WTC11 (cell line): ENCODE measurements around the gene FUBP3. TPM values are rescaled to one million over a fixed set of nuclear protein-coding genes. Genes with fewer than 3 reads are reported as not detected.

ENCODE experiments used
- ATAC-seq: fragments of 200-7000 bp; cut with Tn5 transposase; 2 replicates; pipeline ENCODE4 v1.10.0; 2021; ENCODE audit warnings: mild to moderate bottlenecking, moderate library complexity
- CTCF ChIA-PET: fragments of 300-600 bp; sonication (Branson Sonifier 250); formaldehyde crosslinking; loops from one replicate; lab custom pipeline; 2021; ENCODE audit warnings: antibody characterized with exemption; lab: Charles Lee
- POLR2A ChIA-PET: fragments of 350-600 bp; sonication (Branson Sonifier 250); formaldehyde crosslinking; loops from one replicate; lab custom pipeline; 2021; ENCODE audit warnings: antibody characterized with exemption; lab: Charles Lee
- DNase-seq: peaks from one replicate; pipeline ENCODE4 v3.0.0; 2021; ENCODE audit warnings: low spot score
- H3K27ac Mint-ChIP-seq: 2 replicates; pipeline ENCODE4 v1.8.0; 2021; ENCODE audit warnings: mixed read lengths
- H3K27me3 Mint-ChIP-seq: 2 replicates; pipeline ENCODE4 v1.8.0; 2021; ENCODE audit warnings: low read depth, mild to moderate bottlenecking, moderate library complexity, mixed read lengths
- H3K36me3 Mint-ChIP-seq: 2 replicates; pipeline ENCODE4 v1.8.0; 2021; ENCODE audit warnings: mixed read lengths
- H3K4me1 Mint-ChIP-seq: 2 replicates; pipeline ENCODE4 v1.8.0; 2022; ENCODE audit warnings: mixed read lengths
- H3K4me3 Mint-ChIP-seq: 2 replicates; pipeline ENCODE4 v1.8.0; 2021; ENCODE audit warnings: mild to moderate bottlenecking, moderate library complexity, mixed read lengths
- H3K9me3 Mint-ChIP-seq: 2 replicates; pipeline ENCODE4 v1.8.0; 2021; ENCODE audit warnings: mixed read lengths
- CREM ChIP-seq: sonication (generic); formaldehyde crosslinking; IDR thresholded peaks from 2 replicates; pipeline ENCODE4 v1.8.1; 2022; ENCODE audit warnings: mild to moderate bottlenecking, missing genetic modification reagents, moderate library complexity
- EMX1 ChIP-seq: fragments of 250-450 bp; sonication (Bioruptor Pico); IDR thresholded peaks from 2 replicates; pipeline ENCODE4 v1.8.0; 2021; ENCODE audit warnings: mild to moderate bottlenecking
- ESRRA ChIP-seq: sonication (generic); formaldehyde crosslinking; IDR thresholded peaks from 2 replicates; pipeline ENCODE4 v1.8.1; 2022; ENCODE audit warnings: mild to moderate bottlenecking, missing genetic modification reagents, borderline replicate concordance
- FOXJ3 ChIP-seq: sonication (generic); formaldehyde crosslinking; IDR thresholded peaks from 2 replicates; pipeline ENCODE4 v1.9.0; 2021; ENCODE audit warnings: missing genetic modification reagents, mild to moderate bottlenecking, borderline replicate concordance
- GABPB1 ChIP-seq: sonication (generic); formaldehyde crosslinking; IDR thresholded peaks from 2 replicates; pipeline ENCODE4 v1.8.1; 2023; ENCODE audit warnings: mild to moderate bottlenecking, missing genetic modification reagents
- GRHL2 ChIP-seq: fragments of 250-450 bp; sonication (Bioruptor Pico); IDR thresholded peaks from 2 replicates; pipeline ENCODE4 v1.8.0; 2022; ENCODE audit warnings: mild to moderate bottlenecking, moderate library complexity; ENCODE audit not compliant: insufficient replicate concordance, severe bottlenecking
- GTF2I ChIP-seq: fragments of 250-450 bp; sonication (Bioruptor Pico); conservative IDR thresholded peaks from 2 replicates; pipeline ENCODE4 v1.4.0; 2021; ENCODE audit warnings: mild to moderate bottlenecking
- IRF2 ChIP-seq: sonication (generic); formaldehyde crosslinking; IDR thresholded peaks from 2 replicates; pipeline ENCODE4 v1.8.0; 2022; ENCODE audit warnings: low read depth, missing genetic modification reagents, borderline replicate concordance
- KAT7 ChIP-seq: sonication (generic); formaldehyde crosslinking; IDR thresholded peaks from 2 replicates; pipeline ENCODE4 v1.8.1; 2023; ENCODE audit warnings: missing genetic modification reagents, mild to moderate bottlenecking, borderline replicate concordance
- NFE2L1 ChIP-seq: sonication (generic); formaldehyde crosslinking; IDR thresholded peaks from 2 replicates; pipeline ENCODE4 v1.8.1; 2023; ENCODE audit warnings: missing genetic modification reagents
- NR3C1 ChIP-seq: sonication (generic); formaldehyde crosslinking; conservative IDR thresholded peaks from 2 replicates; pipeline ENCODE4 v1.8.1; 2023; ENCODE audit warnings: low read depth, mild to moderate bottlenecking, missing genetic modification reagents
- OVOL2 ChIP-seq: fragments of 250-450 bp; sonication (Bioruptor Pico); IDR thresholded peaks from 2 replicates; pipeline ENCODE4 v1.9.0; 2021; ENCODE audit warnings: mild to moderate bottlenecking, borderline replicate concordance
- RORB ChIP-seq: fragments of 250-450 bp; sonication (Bioruptor Pico); IDR thresholded peaks from 2 replicates; pipeline ENCODE4 v1.9.0; 2021; ENCODE audit warnings: mild to moderate bottlenecking
- SOX15 ChIP-seq: fragments of 250-450 bp; sonication (Bioruptor Pico); IDR thresholded peaks from 2 replicates; pipeline ENCODE4 v1.9.0; 2021; ENCODE audit warnings: mild to moderate bottlenecking
- TP53 ChIP-seq: sonication (generic); formaldehyde crosslinking; IDR thresholded peaks from 2 replicates; pipeline ENCODE4 v1.8.1; 2023; ENCODE audit warnings: mild to moderate bottlenecking, missing genetic modification reagents
- ZNF138 ChIP-seq: sonication (generic); formaldehyde crosslinking; conservative IDR thresholded peaks from 2 replicates; pipeline ENCODE4 v1.8.1; 2022; ENCODE audit warnings: mild to moderate bottlenecking, moderate library complexity, missing genetic modification reagents
- ZNF219 ChIP-seq: sonication (generic); formaldehyde crosslinking; IDR thresholded peaks from 2 replicates; pipeline ENCODE4 v1.8.0; 2023; ENCODE audit warnings: missing genetic modification reagents, mild to moderate bottlenecking, borderline replicate concordance
- ZNF232 ChIP-seq: sonication (generic); formaldehyde crosslinking; IDR thresholded peaks from 2 replicates; pipeline ENCODE4 v1.8.0; 2022; ENCODE audit warnings: mild to moderate bottlenecking, missing genetic modification reagents
- ZNF416 ChIP-seq: fragments of 250-450 bp; sonication (Bioruptor Pico); IDR thresholded peaks from 2 replicates; pipeline ENCODE4 v1.9.0; 2021; ENCODE audit warnings: mild to moderate bottlenecking, inconsistent platforms
- ZNF671 ChIP-seq: fragments of 250-450 bp; sonication (Bioruptor Pico); IDR thresholded peaks from 2 replicates; pipeline ENCODE4 v1.8.0; 2021; ENCODE audit warnings: mild to moderate bottlenecking
- total RNA-seq: library from RNA; stranded (reverse); gene quantifications from 3 replicates; pipeline ENCODE4 v1.2.3, GENCODE V29; 2021
- TF ChIP-seq, protein P1 (sequence below): sonication (generic); formaldehyde crosslinking; IDR thresholded peaks from 2 replicates; pipeline ENCODE4 v1.8.1; 2022; ENCODE audit warnings: mild to moderate bottlenecking, missing genetic modification reagents, moderate library complexity, borderline replicate concordance
- TF ChIP-seq, protein P2 (sequence below): fragments of 200-600 bp; IDR thresholded peaks from 2 replicates; pipeline ENCODE4 v1.8.0; 2022; ENCODE audit warnings: antibody characterized with exemption
- TF ChIP-seq, protein P3 (sequence below): fragments of 250-450 bp; sonication (Bioruptor Pico); conservative IDR thresholded peaks from 2 replicates; pipeline ENCODE4 v1.9.0; 2021; ENCODE audit warnings: mild to moderate bottlenecking
- TF ChIP-seq, protein P4 (sequence below): fragments of 250-450 bp; sonication (Bioruptor Pico); IDR thresholded peaks from 2 replicates; pipeline ENCODE4 v1.9.0; 2021; ENCODE audit warnings: moderate library complexity, mild to moderate bottlenecking, inconsistent platforms, borderline replicate concordance
- TF ChIP-seq, protein P5 (sequence below): sonication (generic); formaldehyde crosslinking; IDR thresholded peaks from 2 replicates; pipeline ENCODE4 v1.8.1; 2023; ENCODE audit warnings: mild to moderate bottlenecking, moderate library complexity, missing genetic modification reagents

The FUBP3 gene
- total RNA-seq, 1 experiment from 2014 or later: 83.0 TPM

DNA sequence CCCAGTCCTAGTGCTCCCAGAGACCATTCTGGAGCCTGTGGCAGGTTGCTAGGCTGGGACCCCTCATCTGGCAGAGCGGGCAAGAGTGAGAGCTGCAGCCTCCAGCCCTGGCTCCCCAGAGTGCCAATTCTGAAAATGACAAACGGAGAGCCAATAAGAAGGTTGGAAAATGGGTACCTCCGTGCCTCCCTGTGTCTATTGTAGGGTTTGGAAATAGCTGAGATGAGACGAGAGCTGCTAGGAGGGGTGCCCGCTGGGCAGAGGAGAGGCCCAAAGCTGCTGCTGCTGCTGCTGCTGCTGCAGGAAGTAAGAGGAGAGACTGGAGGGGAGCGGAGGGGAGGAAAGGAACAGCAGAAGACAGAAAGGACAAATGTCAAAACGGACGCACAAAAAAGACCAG, 36.0 kb upstream of the FUBP3 start:
- Mint-ChIP-seq H3K36me3 (no peaks in the 10 kb centered on the region), H3K9me3 (peaks cover under 1% of the 10 kb centered on the region; the same call in 1 of the 2 replicates), H3K4me1 (peaks cover 34% of the 10 kb centered on the region), H3K27ac (no peak overlapping the region), H3K4me3 (no peak overlapping the region), H3K27me3 (peaks cover 7% of the 10 kb centered on the region)
- TF ChIP-seq, protein P1, sequence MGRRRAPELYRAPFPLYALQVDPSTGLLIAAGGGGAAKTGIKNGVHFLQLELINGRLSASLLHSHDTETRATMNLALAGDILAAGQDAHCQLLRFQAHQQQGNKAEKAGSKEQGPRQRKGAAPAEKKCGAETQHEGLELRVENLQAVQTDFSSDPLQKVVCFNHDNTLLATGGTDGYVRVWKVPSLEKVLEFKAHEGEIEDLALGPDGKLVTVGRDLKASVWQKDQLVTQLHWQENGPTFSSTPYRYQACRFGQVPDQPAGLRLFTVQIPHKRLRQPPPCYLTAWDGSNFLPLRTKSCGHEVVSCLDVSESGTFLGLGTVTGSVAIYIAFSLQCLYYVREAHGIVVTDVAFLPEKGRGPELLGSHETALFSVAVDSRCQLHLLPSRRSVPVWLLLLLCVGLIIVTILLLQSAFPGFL (CRISPR knock-in tag): no peak
- TF ChIP-seq TP53 (CRISPR knock-in tag): no peak
- TF ChIP-seq GTF2I: no peak
- TF ChIP-seq, protein P2, sequence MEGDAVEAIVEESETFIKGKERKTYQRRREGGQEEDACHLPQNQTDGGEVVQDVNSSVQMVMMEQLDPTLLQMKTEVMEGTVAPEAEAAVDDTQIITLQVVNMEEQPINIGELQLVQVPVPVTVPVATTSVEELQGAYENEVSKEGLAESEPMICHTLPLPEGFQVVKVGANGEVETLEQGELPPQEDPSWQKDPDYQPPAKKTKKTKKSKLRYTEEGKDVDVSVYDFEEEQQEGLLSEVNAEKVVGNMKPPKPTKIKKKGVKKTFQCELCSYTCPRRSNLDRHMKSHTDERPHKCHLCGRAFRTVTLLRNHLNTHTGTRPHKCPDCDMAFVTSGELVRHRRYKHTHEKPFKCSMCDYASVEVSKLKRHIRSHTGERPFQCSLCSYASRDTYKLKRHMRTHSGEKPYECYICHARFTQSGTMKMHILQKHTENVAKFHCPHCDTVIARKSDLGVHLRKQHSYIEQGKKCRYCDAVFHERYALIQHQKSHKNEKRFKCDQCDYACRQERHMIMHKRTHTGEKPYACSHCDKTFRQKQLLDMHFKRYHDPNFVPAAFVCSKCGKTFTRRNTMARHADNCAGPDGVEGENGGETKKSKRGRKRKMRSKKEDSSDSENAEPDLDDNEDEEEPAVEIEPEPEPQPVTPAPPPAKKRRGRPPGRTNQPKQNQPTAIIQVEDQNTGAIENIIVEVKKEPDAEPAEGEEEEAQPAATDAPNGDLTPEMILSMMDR: no peak
- no peak for TF ChIP-seq EMX1 (CRISPR knock-in tag)
- no peak for TF ChIP-seq KAT7
- no peak for TF ChIP-seq FOXJ3
- no peak for TF ChIP-seq GRHL2 (CRISPR knock-in tag)
- no peak for TF ChIP-seq OVOL2 (CRISPR knock-in tag)
- TF ChIP-seq ZNF232 (CRISPR knock-in tag): no peak
- no peak for TF ChIP-seq ZNF219
- TF ChIP-seq GABPB1 (CRISPR knock-in tag): no peak
- TF ChIP-seq, protein P3, sequence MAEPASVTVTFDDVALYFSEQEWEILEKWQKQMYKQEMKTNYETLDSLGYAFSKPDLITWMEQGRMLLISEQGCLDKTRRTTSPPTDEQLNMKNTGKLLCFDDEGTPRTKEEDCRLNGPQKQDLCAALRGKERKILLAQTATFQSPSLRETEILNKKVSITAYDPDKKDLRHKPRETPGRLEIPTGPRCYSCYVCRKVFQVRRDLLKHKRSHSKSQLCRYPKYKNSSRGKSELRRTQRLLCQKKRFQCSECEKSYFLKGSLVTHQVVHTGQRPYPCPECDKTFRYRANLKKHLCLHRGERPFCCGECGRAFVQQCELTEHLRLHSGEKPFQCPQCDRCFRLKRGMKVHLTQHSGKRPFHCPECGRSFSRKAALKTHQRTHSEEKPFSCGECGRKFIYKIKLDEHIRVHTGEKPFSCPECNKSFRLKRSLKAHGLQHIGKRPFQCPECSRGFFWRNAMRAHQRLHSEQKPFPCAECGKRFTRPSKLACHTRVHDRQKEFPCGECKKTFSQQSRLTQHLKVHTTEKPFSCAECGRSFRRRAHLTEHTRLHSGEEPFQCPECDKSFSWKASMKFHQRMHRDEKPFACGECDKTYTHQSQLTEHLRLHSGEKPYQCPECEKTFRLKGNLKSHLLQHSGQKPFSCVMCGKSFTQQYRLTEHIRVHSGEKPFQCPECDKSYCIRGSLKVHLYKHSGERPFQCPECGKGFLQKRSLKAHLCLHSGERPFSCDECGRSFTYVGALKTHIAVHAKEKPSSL (CRISPR knock-in tag): no peak
- TF ChIP-seq NR3C1 (CRISPR knock-in tag): no peak
- TF ChIP-seq NFE2L1 (CRISPR knock-in tag): no peak
- TF ChIP-seq, protein P4, sequence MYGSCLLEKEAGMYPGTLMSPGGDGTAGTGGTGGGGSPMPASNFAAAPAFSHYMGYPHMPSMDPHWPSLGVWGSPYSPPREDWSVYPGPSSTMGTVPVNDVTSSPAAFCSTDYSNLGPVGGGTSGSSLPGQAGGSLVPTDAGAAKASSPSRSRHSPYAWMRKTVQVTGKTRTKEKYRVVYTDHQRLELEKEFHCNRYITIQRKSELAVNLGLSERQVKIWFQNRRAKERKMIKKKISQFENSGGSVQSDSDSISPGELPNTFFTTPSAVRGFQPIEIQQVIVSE (CRISPR knock-in tag): no peak
- TF ChIP-seq ZNF671: no peak
- ATAC-seq (no peak), DNase-seq (no peak)
- ChIA-PET CTCF (no interaction called here), POLR2A (interaction anchor here (1.0 kb wide), 1 partner anchor 14 kb away, joined by 3 read pairs; no protein-coding TSS in a partner anchor)

DNA sequence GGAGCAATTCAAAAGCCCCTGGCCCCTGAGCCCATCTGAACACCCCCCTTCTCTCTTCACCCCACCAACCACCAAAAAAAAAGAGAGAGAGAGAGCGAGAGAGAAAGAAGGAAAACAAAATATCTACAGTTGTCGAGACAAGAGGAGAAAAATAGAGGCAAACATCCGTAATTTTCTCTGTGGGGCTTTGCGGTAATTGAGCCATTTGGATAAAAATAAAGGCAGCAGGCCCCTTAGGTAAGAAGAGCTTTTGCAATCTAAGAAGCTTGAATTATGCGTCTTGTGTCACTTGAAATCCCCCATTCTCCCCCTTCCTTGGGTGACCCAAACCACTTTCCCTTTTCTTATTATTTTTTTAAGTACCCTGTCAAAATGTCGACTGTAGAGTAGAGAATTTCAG, 35.5 kb upstream of the FUBP3 start:
- H3K9me3 Mint-ChIP-seq: peaks cover 5% of the 10 kb centered on the region
- CTCF ChIA-PET: no interaction called here
- peaks cover 7% of the 10 kb centered on the region; the same call in 1 of the 2 replicates for H3K27me3 Mint-ChIP-seq
- DNase-seq: no peak
- POLR2A ChIA-PET: interaction anchor here (1.0 kb wide), 1 partner anchor 14 kb away, joined by 3 read pairs; no protein-coding TSS in a partner anchor
- no peak overlapping the region for H3K27ac Mint-ChIP-seq
- peaks cover 34% of the 10 kb centered on the region for H3K4me1 Mint-ChIP-seq
- ATAC-seq: no peak
- H3K4me3 Mint-ChIP-seq: no peak overlapping the region
- H3K36me3 Mint-ChIP-seq: peaks cover 2% of the 10 kb centered on the region
- no peak for TF ChIP-seq ZNF416 (CRISPR knock-in tag)
- TF ChIP-seq IRF2 (CRISPR knock-in tag): no peak
- no peak for TF ChIP-seq SOX15 (CRISPR knock-in tag)
- TF ChIP-seq ZNF138 (CRISPR knock-in tag): no peak
- TF ChIP-seq, protein P2: no peak
- TF ChIP-seq, protein P5, sequence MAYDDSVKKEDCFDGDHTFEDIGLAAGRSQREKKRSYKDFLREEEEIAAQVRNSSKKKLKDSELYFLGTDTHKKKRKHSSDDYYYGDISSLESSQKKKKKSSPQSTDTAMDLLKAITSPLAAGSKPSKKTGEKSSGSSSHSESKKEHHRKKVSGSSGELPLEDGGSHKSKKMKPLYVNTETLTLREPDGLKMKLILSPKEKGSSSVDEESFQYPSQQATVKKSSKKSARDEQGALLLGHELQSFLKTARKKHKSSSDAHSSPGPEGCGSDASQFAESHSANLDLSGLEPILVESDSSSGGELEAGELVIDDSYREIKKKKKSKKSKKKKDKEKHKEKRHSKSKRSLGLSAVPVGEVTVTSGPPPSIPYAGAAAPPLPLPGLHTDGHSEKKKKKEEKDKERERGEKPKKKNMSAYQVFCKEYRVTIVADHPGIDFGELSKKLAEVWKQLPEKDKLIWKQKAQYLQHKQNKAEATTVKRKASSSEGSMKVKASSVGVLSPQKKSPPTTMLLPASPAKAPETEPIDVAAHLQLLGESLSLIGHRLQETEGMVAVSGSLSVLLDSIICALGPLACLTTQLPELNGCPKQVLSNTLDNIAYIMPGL (CRISPR knock-in tag): no peak
- TF ChIP-seq RORB (CRISPR knock-in tag): no peak
- TF ChIP-seq CREM: no peak
- no peak for TF ChIP-seq ESRRA (CRISPR knock-in tag)
